Loucy (cell line): ENCODE measurements around the gene EPHA8.

ENCODE experiments used
- H2AFZ ChIP-seq: fragments of 200-600 bp; sonication (generic); 2 replicates; pipeline ENCODE4 v1.6.0; 2016; ENCODE audit warnings: antibody characterized with exemption, mild to moderate bottlenecking, low read length, moderate library complexity
- H3F3A ChIP-seq: fragments of 200-600 bp; 2 replicates; pipeline ENCODE4 v1.6.0; 2016; ENCODE audit warnings: antibody characterized with exemption, low read depth, mild to moderate bottlenecking
- H3K27me3 ChIP-seq: fragments of 200-600 bp; sonication (generic); 2 replicates; pipeline ENCODE4 v1.6.1; 2014; ENCODE audit warnings: low read length, mild to moderate bottlenecking; ENCODE audit not compliant: insufficient read depth, poor library complexity, severe bottlenecking
- H3K36me3 ChIP-seq: fragments of 200-600 bp; sonication (generic); 2 replicates; pipeline ENCODE4 v1.6.1; 2016; ENCODE audit warnings: low read length; ENCODE audit not compliant: insufficient read depth
- H3K4me1 ChIP-seq: fragments of 200-600 bp; sonication (generic); 2 replicates; pipeline ENCODE4 v1.5.1; 2014; ENCODE audit warnings: low read length, mild to moderate bottlenecking; ENCODE audit not compliant: insufficient read depth, poor library complexity, severe bottlenecking
- H3K4me2 ChIP-seq: fragments of 200-600 bp; sonication (generic); 2 replicates; pipeline ENCODE4 v1.6.0; 2014; ENCODE audit warnings: antibody characterized with exemption, low read length, low read depth, mild to moderate bottlenecking; ENCODE audit not compliant: poor library complexity, severe bottlenecking
- H3K4me3 ChIP-seq: fragments of 200-600 bp; sonication (generic); 2 replicates; pipeline ENCODE4 v1.5.1; 2014; ENCODE audit warnings: low read length, mild to moderate bottlenecking, mixed read lengths; ENCODE audit not compliant: poor library complexity, severe bottlenecking
- H3K79me2 ChIP-seq: fragments of 200-600 bp; sonication (generic); 2 replicates; pipeline ENCODE4 v1.6.1; 2014; ENCODE audit warnings: low read length; ENCODE audit not compliant: insufficient read depth
- H3K9ac ChIP-seq: fragments of 200-600 bp; sonication (generic); 2 replicates; pipeline ENCODE4 v1.6.0; 2014; ENCODE audit warnings: mild to moderate bottlenecking, low read depth, low read length, moderate library complexity; ENCODE audit not compliant: poor library complexity, severe bottlenecking
- H3K9me2 ChIP-seq: fragments of 200-600 bp; sonication (generic); replicated peaks from 2 replicates; pipeline ENCODE4 v1.6.1; 2016; ENCODE audit warnings: low read depth, low read length, mixed read lengths
- H3K9me3 ChIP-seq: fragments of 200-600 bp; sonication (generic); 2 replicates; pipeline ENCODE4 v1.6.1; 2014; ENCODE audit warnings: mild to moderate bottlenecking, antibody characterized with exemption, low read length, low read depth; ENCODE audit not compliant: insufficient read depth
- H4K20me1 ChIP-seq: fragments of 200-600 bp; sonication (generic); 2 replicates; pipeline ENCODE4 v1.6.0; 2014; ENCODE audit warnings: antibody characterized with exemption, low read length, mild to moderate bottlenecking; ENCODE audit not compliant: insufficient read depth, poor library complexity, severe bottlenecking
- EZH2phosphoT487 ChIP-seq: fragments of 200-600 bp; IDR thresholded peaks from 2 replicates; pipeline ENCODE4 v1.6.1; 2018; ENCODE audit warnings: antibody characterized with exemption, mild to moderate bottlenecking, moderate library complexity, borderline replicate concordance
- TF ChIP-seq, protein P1 (sequence below): fragments of 200-600 bp; sonication (generic); conservative IDR thresholded peaks from 2 replicates; pipeline ENCODE4 v1.5.1; 2014; ENCODE audit warnings: mild to moderate bottlenecking, antibody characterized with exemption, low read length

Gene EPHA8

DNA sequence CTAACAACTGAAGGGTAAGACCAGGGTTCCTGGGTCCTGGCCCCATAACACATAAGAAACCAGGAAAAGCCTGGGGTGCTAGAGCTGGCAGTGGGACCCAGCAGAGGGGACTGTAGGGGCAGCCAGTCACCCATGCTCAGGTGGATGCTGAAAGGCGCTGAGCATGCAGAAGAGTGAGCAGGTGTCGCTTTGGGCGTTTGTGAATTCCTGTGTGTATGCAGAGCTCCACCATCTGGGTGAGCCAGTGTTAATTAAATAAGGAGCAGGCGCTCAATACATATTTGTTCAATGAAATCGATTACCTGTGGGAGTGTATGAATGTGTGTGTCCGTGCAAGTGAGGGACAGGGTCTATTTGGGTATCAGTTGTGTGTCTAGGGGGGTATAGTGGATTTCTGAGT, 73.6 kb downstream of the EPHA8 start:
- no peaks in the 10 kb centered on the region for H3K36me3 ChIP-seq
- no peaks in the 10 kb centered on the region for H3K9me3 ChIP-seq
- H3K4me3 ChIP-seq: no peak overlapping the region
- TF ChIP-seq, protein P1, sequence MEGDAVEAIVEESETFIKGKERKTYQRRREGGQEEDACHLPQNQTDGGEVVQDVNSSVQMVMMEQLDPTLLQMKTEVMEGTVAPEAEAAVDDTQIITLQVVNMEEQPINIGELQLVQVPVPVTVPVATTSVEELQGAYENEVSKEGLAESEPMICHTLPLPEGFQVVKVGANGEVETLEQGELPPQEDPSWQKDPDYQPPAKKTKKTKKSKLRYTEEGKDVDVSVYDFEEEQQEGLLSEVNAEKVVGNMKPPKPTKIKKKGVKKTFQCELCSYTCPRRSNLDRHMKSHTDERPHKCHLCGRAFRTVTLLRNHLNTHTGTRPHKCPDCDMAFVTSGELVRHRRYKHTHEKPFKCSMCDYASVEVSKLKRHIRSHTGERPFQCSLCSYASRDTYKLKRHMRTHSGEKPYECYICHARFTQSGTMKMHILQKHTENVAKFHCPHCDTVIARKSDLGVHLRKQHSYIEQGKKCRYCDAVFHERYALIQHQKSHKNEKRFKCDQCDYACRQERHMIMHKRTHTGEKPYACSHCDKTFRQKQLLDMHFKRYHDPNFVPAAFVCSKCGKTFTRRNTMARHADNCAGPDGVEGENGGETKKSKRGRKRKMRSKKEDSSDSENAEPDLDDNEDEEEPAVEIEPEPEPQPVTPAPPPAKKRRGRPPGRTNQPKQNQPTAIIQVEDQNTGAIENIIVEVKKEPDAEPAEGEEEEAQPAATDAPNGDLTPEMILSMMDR: no peak
- TF ChIP-seq EZH2phosphoT487: no peak
- no peaks in the 10 kb centered on the region for H3K9me2 ChIP-seq
- no peaks in the 10 kb centered on the region for H3K4me1 ChIP-seq
- no peak overlapping the region for H3K4me2 ChIP-seq
- no peak overlapping the region for H2AFZ ChIP-seq
- H4K20me1 ChIP-seq: no peaks in the 10 kb centered on the region
- no peaks in the 10 kb centered on the region for H3K27me3 ChIP-seq
- H3K79me2 ChIP-seq: no peaks in the 10 kb centered on the region
- H3K9ac ChIP-seq: no peak overlapping the region
- no peaks in the 10 kb centered on the region for H3F3A ChIP-seq

DNA sequence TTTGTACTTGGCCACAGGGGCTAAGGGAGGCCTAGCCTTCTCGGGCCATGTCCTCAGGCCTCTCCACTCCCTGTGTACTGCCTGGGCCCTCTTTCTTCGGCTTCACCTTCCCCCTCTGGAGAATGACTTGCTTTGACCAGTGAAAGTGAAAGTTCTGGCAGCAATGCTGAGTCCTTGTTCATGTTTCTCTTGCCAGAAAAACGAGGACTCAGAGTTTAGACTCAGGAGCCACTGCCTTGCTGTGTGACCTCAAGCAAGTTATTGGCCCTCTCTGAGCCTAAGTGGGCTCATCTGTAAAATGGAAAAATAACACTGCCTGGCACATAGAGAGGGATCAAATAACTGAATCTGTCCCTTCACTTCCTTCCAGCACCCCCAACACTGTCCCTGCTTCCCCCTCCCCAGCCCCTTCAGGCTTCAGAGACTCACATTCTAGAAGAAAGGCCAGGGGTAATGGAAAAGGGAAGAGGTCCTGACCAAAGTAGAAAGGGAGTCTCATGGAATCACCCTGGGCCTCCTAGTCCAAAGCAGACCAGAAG, 74.7 kb downstream of the EPHA8 start:
- Histone ChIP-seq H4K20me1 (no peaks in the 10 kb centered on the region), H3K79me2 (no peaks in the 10 kb centered on the region)

DNA sequence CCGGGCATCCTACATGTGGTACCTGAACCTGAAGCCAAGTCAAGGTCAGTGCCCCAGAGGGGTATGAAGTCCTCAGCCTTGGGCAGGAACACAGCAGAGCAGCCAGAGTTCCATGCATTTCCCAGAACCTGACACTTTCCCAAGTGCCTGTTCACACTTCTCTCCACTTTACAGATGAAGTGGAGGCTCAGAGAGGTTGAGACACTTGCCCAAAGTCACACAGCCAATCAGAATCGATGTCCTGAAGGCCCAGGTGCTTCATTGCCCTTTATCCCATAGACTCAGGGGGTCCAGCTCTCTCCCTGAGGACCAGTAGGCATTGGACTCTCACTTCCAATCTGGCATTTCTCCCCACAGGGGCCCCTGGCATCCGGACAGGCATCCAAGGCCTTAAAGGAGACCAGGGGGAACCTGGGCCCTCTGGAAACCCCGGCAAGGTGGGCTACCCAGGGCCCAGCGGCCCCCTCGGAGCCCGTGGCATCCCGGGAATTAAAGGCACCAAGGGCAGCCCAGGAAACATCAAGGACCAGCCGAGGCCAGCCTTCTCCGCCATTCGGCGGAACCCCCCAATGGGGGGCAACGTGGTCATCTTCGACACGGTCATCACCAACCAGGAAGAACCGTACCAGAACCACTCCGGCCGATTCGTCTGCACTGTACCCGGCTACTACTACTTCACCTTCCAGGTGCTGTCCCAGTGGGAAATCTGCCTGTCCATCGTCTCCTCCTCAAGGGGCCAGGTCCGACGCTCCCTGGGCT, 75.4 kb downstream of the EPHA8 start:
- no peak overlapping the region for H3K4me3 ChIP-seq
- H3F3A ChIP-seq: no peaks in the 10 kb centered on the region
- no peak overlapping the region; the same call in 1 of the 2 replicates for H2AFZ ChIP-seq
- no peaks in the 10 kb centered on the region for H3K36me3 ChIP-seq
- H3K9me3 ChIP-seq: no peaks in the 10 kb centered on the region
- no peaks in the 10 kb centered on the region for H3K79me2 ChIP-seq
- TF ChIP-seq, protein P1: no peak
- TF ChIP-seq EZH2phosphoT487: no peak
- H3K9me2 ChIP-seq: no peaks in the 10 kb centered on the region
- no peaks in the 10 kb centered on the region for H3K27me3 ChIP-seq
- H3K4me1 ChIP-seq: no peaks in the 10 kb centered on the region
- no peaks in the 10 kb centered on the region for H4K20me1 ChIP-seq
- no peak overlapping the region for H3K9ac ChIP-seq
- no peak overlapping the region for H3K4me2 ChIP-seq

More for the DNA sequence above, 74.7 kb downstream of the EPHA8 start:
- Histone ChIP-seq H3K4me1 (no peaks in the 10 kb centered on the region), H3K4me3 (no peak overlapping the region), H3K36me3 (no peaks in the 10 kb centered on the region), H3K4me2 (no peak overlapping the region), H3F3A (no peaks in the 10 kb centered on the region), H3K9me3 (no peaks in the 10 kb centered on the region), H2AFZ (no peak overlapping the region), H3K9me2 (no peaks in the 10 kb centered on the region), H3K9ac (no peak overlapping the region), H3K27me3 (no peaks in the 10 kb centered on the region)
- TF ChIP-seq, protein P1: no peak
- TF ChIP-seq EZH2phosphoT487: no peak
